IMR-90 (cell line): Measurements from ENCODE around the gene RNF215. TPM values are rescaled to one million over a fixed set of nuclear protein-coding genes. Genes with fewer than 3 reads are reported as not detected.
A peak's percentile ranks its signal among the peaks of the same experiment; 100 is the strongest.

ENCODE experiments used
- ATAC-seq: fragments of 200-7000 bp; cut with Tn5 transposase; 2 replicates; pipeline ENCODE4 v1.9.1; 2020; ENCODE audit warnings: low read depth, mild to moderate bottlenecking, moderate library complexity
- BruUV-seq: library from RNA; stranded (reverse); fragments of 400-500 nt; replicated peaks from 2 replicates; lab custom pipeline; 2021; lab: Mats Ljungman, UMichigan
- CTCF ChIA-PET: fragments of 300-600 bp; formaldehyde crosslinking; extraction: SDS; loops from one replicate; lab custom pipeline; 2021; ENCODE audit warnings: antibody characterized with exemption; lab: Yijun Ruan, JAX
- POLR2A ChIA-PET: fragments of 300-600 bp; sonication (Branson Sonifier 250); formaldehyde crosslinking; loops from one replicate; lab custom pipeline; 2022; ENCODE audit warnings: antibody characterized with exemption; ENCODE audit not compliant: unreplicated experiment; lab: Charles Lee
- DNase-seq: peaks from one replicate; pipeline ENCODE4 v3.0.0; 2013
- H2AFZ ChIP-seq: replicated peaks from 2 replicates; pipeline ENCODE3; 2013; ENCODE audit warnings: low read length, mild to moderate bottlenecking; ENCODE audit not compliant: poor library complexity
- H2AK5ac ChIP-seq: 2 replicates; pipeline ENCODE4 v1.6.1; 2013; ENCODE audit warnings: low read depth, low read length, inconsistent platforms
- H2AK9ac ChIP-seq: replicated peaks from 2 replicates; pipeline ENCODE3; 2013; ENCODE audit warnings: mild to moderate bottlenecking, low read depth, low read length, moderate library complexity; ENCODE audit not compliant: poor library complexity
- H2BK120ac ChIP-seq: 2 replicates; pipeline ENCODE4 v1.6.1; 2013; ENCODE audit warnings: low read depth, low read length, inconsistent platforms
- H2BK15ac ChIP-seq: 3 replicates; pipeline ENCODE4 v1.6.1; 2013; ENCODE audit warnings: low read depth, low read length, inconsistent platforms
- H2BK20ac ChIP-seq: 2 replicates; pipeline ENCODE4 v1.6.1; 2013; ENCODE audit warnings: low read depth, mild to moderate bottlenecking, inconsistent platforms, low read length, moderate library complexity
- H2BK5ac ChIP-seq: 2 replicates; pipeline ENCODE4 v1.6.1; 2013; ENCODE audit warnings: mild to moderate bottlenecking, low read depth, low read length, inconsistent platforms; ENCODE audit not compliant: poor library complexity, severe bottlenecking
- H3K14ac ChIP-seq: replicated peaks from 2 replicates; pipeline ENCODE4 v1.6.1; 2013; ENCODE audit warnings: low read depth, low read length, inconsistent platforms
- H3K18ac ChIP-seq: 2 replicates; pipeline ENCODE4 v1.6.1; 2013; ENCODE audit warnings: low read depth, low read length, control low read depth
- H3K23ac ChIP-seq: 2 replicates; pipeline ENCODE4 v1.6.1; 2013; ENCODE audit warnings: low read depth, low read length, inconsistent platforms
- H3K27ac ChIP-seq: 2 replicates; pipeline ENCODE4 v1.5.1; 2013; ENCODE audit warnings: mild to moderate bottlenecking, control low read depth, low read length; ENCODE audit not compliant: insufficient read depth
- H3K27me3 ChIP-seq: 2 replicates; pipeline ENCODE4 v1.6.1; 2013; ENCODE audit warnings: low read length; ENCODE audit not compliant: control insufficient read depth, insufficient read depth
- H3K36me3 ChIP-seq: 2 replicates; pipeline ENCODE4 v1.6.1; 2013; ENCODE audit warnings: low read length, mixed read lengths; ENCODE audit not compliant: control insufficient read depth, insufficient read depth
- H3K4ac ChIP-seq: 2 replicates; pipeline ENCODE4 v1.6.1; 2013; ENCODE audit warnings: low read depth, low read length, inconsistent platforms
- H3K4me1 ChIP-seq: 2 replicates; pipeline ENCODE4 v1.6.1; 2013; ENCODE audit warnings: low read length, mixed read lengths; ENCODE audit not compliant: control insufficient read depth, insufficient read depth
- H3K4me2 ChIP-seq: 2 replicates; pipeline ENCODE4 v1.6.1; 2013; ENCODE audit warnings: low read depth, mild to moderate bottlenecking, control low read depth, low read length, moderate library complexity
- H3K4me3 ChIP-seq: 2 replicates; pipeline ENCODE4 v1.5.1; 2013; ENCODE audit warnings: low read depth, mild to moderate bottlenecking, control low read depth, low read length, moderate library complexity; ENCODE audit not compliant: insufficient read depth
- H3K56ac ChIP-seq: 2 replicates; pipeline ENCODE4 v1.6.1; 2013; ENCODE audit warnings: low read length, inconsistent platforms; ENCODE audit not compliant: insufficient read depth; ENCODE audit errors: extremely low read depth
- H3K79me1 ChIP-seq, 2 experiments: 2 replicates each; pipeline ENCODE4 v1.6.1; 2013; ENCODE audit warnings: low read length in 2 of 2, inconsistent platforms in 1 of 2, low read depth in 1 of 2
- H3K9ac ChIP-seq: 2 replicates; pipeline ENCODE4 v1.6.1; 2013; ENCODE audit warnings: low read depth, low read length, control low read depth
- H3K9me1 ChIP-seq: 2 replicates; pipeline ENCODE4 v1.6.1; 2013; ENCODE audit warnings: low read length, inconsistent platforms; ENCODE audit not compliant: insufficient read depth
- H3K9me3 ChIP-seq: 2 replicates; pipeline ENCODE4 v1.6.1; 2013; ENCODE audit warnings: low read length; ENCODE audit not compliant: control insufficient read depth, insufficient read depth
- H4K20me1 ChIP-seq: 2 replicates; pipeline ENCODE4 v1.6.1; 2013; ENCODE audit warnings: low read length, inconsistent platforms; ENCODE audit not compliant: insufficient read depth
- H4K5ac ChIP-seq: 2 replicates; pipeline ENCODE4 v1.6.1; 2013; ENCODE audit warnings: mild to moderate bottlenecking, low read depth, low read length, control low read depth
- H4K8ac ChIP-seq, 2 experiments: 2 replicates each; pipeline ENCODE4 v1.6.1; 2013; ENCODE audit warnings: low read depth in 2 of 2, low read length in 2 of 2, control low read depth in 1 of 2, inconsistent platforms in 1 of 2
- H4K91ac ChIP-seq: 2 replicates; pipeline ENCODE4 v1.6.1; 2013; ENCODE audit warnings: low read depth, low read length, inconsistent platforms; ENCODE audit not compliant: insufficient read depth
- BHLHE40 ChIP-seq: fragments of 150-350 bp; IDR thresholded peaks from 2 replicates; pipeline ENCODE4 v1.6.1; 2016; ENCODE audit warnings: mild to moderate bottlenecking, low read depth, low read length
- CEBPB ChIP-seq: IDR thresholded peaks from 2 replicates; pipeline ENCODE4 v1.6.1; 2012; ENCODE audit warnings: low read depth, low read length, improper control_type of control experiment
- CHD1 ChIP-seq: IDR thresholded peaks from 2 replicates; pipeline ENCODE4 v1.6.1; 2012; ENCODE audit warnings: low read depth, low read length, improper control_type of control experiment
- CTCF ChIP-seq: conservative IDR thresholded peaks from 2 replicates; pipeline ENCODE4 v1.5.1; 2012; ENCODE audit warnings: mild to moderate bottlenecking, low read depth, low read length, improper control_type of control experiment
- FOS ChIP-seq: fragments of 150-350 bp; IDR thresholded peaks from 2 replicates; pipeline ENCODE4 v1.6.1; 2016; ENCODE audit warnings: low read depth, low read length
- MAFK ChIP-seq: IDR thresholded peaks from 2 replicates; pipeline ENCODE4 v1.6.1; 2012; ENCODE audit warnings: low read depth, low read length, improper control_type of control experiment
- MXI1 ChIP-seq: IDR thresholded peaks from 2 replicates; pipeline ENCODE4 v1.6.1; 2012; ENCODE audit warnings: low read depth, mild to moderate bottlenecking, low read length, moderate library complexity, borderline replicate concordance
- POLR2A ChIP-seq: IDR thresholded peaks from 2 replicates; pipeline ENCODE4 v1.6.1; 2012; ENCODE audit warnings: mild to moderate bottlenecking, low read depth, low read length
- RAD21 ChIP-seq: IDR thresholded peaks from 2 replicates; pipeline ENCODE4 v1.6.1; 2012; ENCODE audit warnings: low read length, improper control_type of control experiment
- RCOR1 ChIP-seq: IDR thresholded peaks from 2 replicates; pipeline ENCODE4 v1.6.1; 2012; ENCODE audit warnings: mild to moderate bottlenecking, low read length, improper control_type of control experiment; ENCODE audit not compliant: insufficient replicate concordance
- RFX5 ChIP-seq: IDR thresholded peaks from 2 replicates; pipeline ENCODE4 v1.8.0; 2012; ENCODE audit warnings: low read depth, mild to moderate bottlenecking, low read length, moderate library complexity
- SMC3 ChIP-seq: fragments of 150-350 bp; IDR thresholded peaks from 2 replicates; pipeline ENCODE4 v1.6.1; 2016; ENCODE audit warnings: low read depth, mild to moderate bottlenecking, antibody characterized with exemption, low read length, moderate library complexity
- USF2 ChIP-seq: fragments of 150-350 bp; IDR thresholded peaks from 2 replicates; pipeline ENCODE4 v1.6.1; 2017; ENCODE audit warnings: mild to moderate bottlenecking, antibody characterized with exemption, low read length, low read depth
- WGBS, 2 experiments: methylation state at CpG; one replicate each; pipeline versions ENCODE4 v1.1.5 to v1.1.7; 2013; ENCODE audit warnings: missing lambda C conversion rate in 2 of 2; ENCODE audit not compliant: insufficient read length in 1 of 2; ENCODE audit errors: extremely low coverage in 2 of 2; 5-methylcytosine and 5-hydroxymethylcytosine counted together
- dilution Hi-C: fragments of 300-500 bp; cut with HindIII; formaldehyde crosslinking; loops from one replicate; pipeline ENCODE4 v1.14.3; 2018; ENCODE audit warnings: low sequenced_read_pairs; ENCODE audit not compliant: unreplicated experiment
- in situ Hi-C: fragments of 300-500 bp; cut with MboI; formaldehyde crosslinking; loops from 3 replicates; pipeline ENCODE4 v1.14.3; 2019; ENCODE audit warnings: low sequenced_read_pairs, inconsistent platforms, mixed read lengths
- intact Hi-C: fragments of 100-400 bp; cut with micrococcal nuclease; formaldehyde crosslinking; loops from 2 replicates; pipeline ENCODE4 v1.10.0; 2022
- polyA plus RNA-seq, 3 experiments: library from polyadenylated mRNA; depleted of rRNA; stranded (reverse); fragments of >200 nt; gene quantifications; 2 replicates each; pipeline ENCODE4 v1.2.3, GENCODE V29; 2012; ENCODE audit warnings: low replicate concordance in 1 of 3
- total RNA-seq: library from RNA; depleted of rRNA; stranded (reverse); fragments of >200 nt; gene quantifications from 2 replicates; pipeline ENCODE4 v1.2.3, GENCODE V29; 2012

The RNF215 gene
- total and polyA plus RNA-seq, 2 of the 4 experiments (the other 2 are of a cell fraction), result 15.8 to 21.9 TPM

GRCh38 chr22:30398685-30399680 is 11.8 kb upstream of the RNF215 start:
- Histone ChIP-seq H2BK15ac (no peak overlapping the region), H2AK5ac (peak overlapping the region; percentile 70), H3K36me3 (peaks cover 4% of the 10 kb centered on the region; the same call in 1 of the 2 replicates), H3K9me1 (peaks cover 13% of the 10 kb centered on the region), H3K4me3 (no peak overlapping the region), H2BK20ac (no peak overlapping the region), H2BK5ac (no peak overlapping the region), H2BK120ac (no peak overlapping the region), H2AFZ (peak overlapping the region; percentile 57), H3K18ac (no peak overlapping the region), H4K20me1 (peaks cover 16% of the 10 kb centered on the region), H4K91ac (no peak overlapping the region; the same call in 1 of the 2 replicates), H3K9ac (no peak overlapping the region), H3K79me1 (peaks cover 22 to 44% of the 10 kb centered on the region in 2 experiments), H3K27me3 (no peaks in the 10 kb centered on the region), H4K5ac (no peak overlapping the region), H3K4me1 (peaks cover 14% of the 10 kb centered on the region), H4K8ac (no peak overlapping the region; a peak in 1 of 4 replicates), H2AK9ac (no peak overlapping the region), H3K4me2 (peak overlapping the region; percentile 94; the same call in 1 of the 2 replicates), H3K4ac (no peak overlapping the region), H3K14ac (no peak overlapping the region), H3K27ac (no peak overlapping the region), H3K56ac (no peak overlapping the region), H3K9me3 (no peaks in the 10 kb centered on the region), H3K23ac (peak overlapping the region; percentile 33; the same call in 1 of the 2 replicates)
- CTCF ChIA-PET, result no interaction called here
- intact Hi-C loops (no loop called here), in situ Hi-C loops (loop anchor here (10.0 kb wide), 2 partner anchors 86 to 294 kb away; no protein-coding TSS in a partner anchor), dilution Hi-C loops (no loop called here)
- DNase-seq (no peak), ATAC-seq (no peak)
- POLR2A ChIA-PET, result interaction anchor here (0.5 kb wide), 1 partner anchor 515 kb away, joined by 3 read pairs; no protein-coding TSS in a partner anchor
- 74% methylated on average over 7 of the region's 25 CpGs; no CpG with 5 or more reads in 1 of the 2 experiments for WGBS, 2 experiments
- BruUV-seq, result no TSS peak
- TF ChIP-seq POLR2A, result no peak
- no peak for TF ChIP-seq SMC3
- TF ChIP-seq CHD1, result no peak
- no peak for TF ChIP-seq MXI1
- no peak for TF ChIP-seq RAD21
- TF ChIP-seq MAFK, result no peak
- no peak for TF ChIP-seq USF2
- TF ChIP-seq CTCF, result no peak
- TF ChIP-seq FOS, result no peak
- no peak for TF ChIP-seq CEBPB
- no peak for TF ChIP-seq RFX5
- TF ChIP-seq RCOR1, result no peak
- TF ChIP-seq BHLHE40, result no peak
